BLaER1 treated with 17β-estradiol and CSF1 and Interleukin-3, amounts not matched to agents 10 nM and 100 nM (cell line): ENCODE data around the gene OVCA2.

Experiments
- H3K27ac ChIP-seq, 11 experiments: shearing (Covaris generic); formaldehyde crosslinking; 2 replicates each; pipeline ENCODE4 v1.8.1; 2022
- H3K27me3 ChIP-seq, 11 experiments: shearing (Covaris generic); formaldehyde crosslinking; 2 replicates each; pipeline ENCODE4 v1.8.1; 2022
- H3K36me3 ChIP-seq, 11 experiments: shearing (Covaris generic); formaldehyde crosslinking; 2 replicates each; pipeline ENCODE4 v1.8.1; 2022
- H3K4me1 ChIP-seq, 10 experiments: shearing (Covaris generic); formaldehyde crosslinking; 2 replicates each; pipeline ENCODE4 v1.8.1; 2022
- H3K4me2 ChIP-seq, 11 experiments: shearing (Covaris generic); formaldehyde crosslinking; 2 replicates each; pipeline ENCODE4 v1.8.1; 2022
- H3K4me3 ChIP-seq, 10 experiments: shearing (Covaris generic); formaldehyde crosslinking; 2 replicates each; pipeline ENCODE4 v1.8.1; 2022
- H3K9ac ChIP-seq, 11 experiments: shearing (Covaris generic); formaldehyde crosslinking; 2 replicates each; pipeline ENCODE4 v1.8.1; 2022
- H3K9me3 ChIP-seq, 11 experiments: shearing (Covaris generic); formaldehyde crosslinking; replicated peaks in 1 of 11; 2 replicates each; pipeline ENCODE4 v1.8.1; 2022
- H4K20me1 ChIP-seq, 11 experiments: shearing (Covaris generic); formaldehyde crosslinking; 2 replicates each; pipeline ENCODE4 v1.8.1; 2022
- Cebpa-rat ChIP-seq, 11 experiments: shearing (Covaris generic); IDR thresholded peaks; 2 replicates each; pipeline ENCODE4 v1.8.1; 2022

Gene OVCA2

DNA sequence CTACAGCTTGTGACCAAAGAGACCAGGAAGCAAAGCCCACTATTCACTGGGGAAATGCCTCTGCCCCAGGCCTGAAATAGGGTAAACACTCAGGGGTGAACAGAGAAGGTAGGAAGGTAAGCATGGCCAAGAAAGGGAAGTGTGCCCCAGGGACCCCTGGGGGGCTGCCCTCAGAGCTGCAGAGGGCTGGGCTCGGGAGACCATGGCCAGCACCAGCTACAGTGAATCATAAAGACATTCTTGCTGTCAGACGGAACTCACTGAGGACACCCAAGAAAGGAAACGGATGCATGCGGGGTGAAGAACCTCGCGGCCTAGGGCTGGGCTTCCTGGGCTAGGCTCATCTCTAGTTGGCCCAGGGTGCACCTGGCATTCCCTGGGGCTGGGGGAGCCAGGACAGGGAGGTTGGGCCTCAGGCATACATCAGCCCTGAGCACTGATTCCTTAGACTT is 22.7 kb downstream of the OVCA2 start:
- peaks cover 81 to 100% (median 100%) of the 10 kb centered on the region in 10 experiments for H3K4me1 ChIP-seq
- peak overlapping the region in 4 of 10 experiments; percentile 1 to 42 (median 12); a peak in 4 of 20 replicates for H3K4me3 ChIP-seq
- peak overlapping the region; percentile 74 to 100 (median 94) for H3K4me2 ChIP-seq

GRCh38 chr17:2064980-2065785 is 23.4 kb downstream of the OVCA2 start:
- TF ChIP-seq Cebpa-rat (IDR thresholded peaks at IDR 0.05), result no peak
- Histone ChIP-seq H3K4me1 (peaks cover 75 to 100% (median 100%) of the 10 kb centered on the region in 10 experiments), H3K27ac (peak overlapping the region in 10 of 11 experiments; percentile 2 to 83 (median 70); a peak in 17 of 22 replicates), H3K27me3 (peaks cover 0 to 17% (median 10%) of the 10 kb centered on the region in 11 experiments; a peak in 15 of 22 replicates), H3K36me3 (peaks cover 12 to 58% (median 36%) of the 10 kb centered on the region in 11 experiments; a peak in 19 of 22 replicates), H3K9me3 (no peaks in the 10 kb centered on the region), H3K9ac (peak overlapping the region in 8 of 11 experiments; percentile 28 to 76 (median 62); a peak in 15 of 22 replicates), H3K4me2 (peak overlapping the region; percentile 74 to 100 (median 94)), H3K4me3 (peak overlapping the region in 4 of 10 experiments; percentile 1 to 42 (median 12); a peak in 4 of 20 replicates), H4K20me1 (peaks cover 0 to 59% (median 11%) of the 10 kb centered on the region in 11 experiments; a peak in 8 of 22 replicates)

More for the DNA sequence above, 22.7 kb downstream of the OVCA2 start:
- Histone ChIP-seq H3K36me3 (peaks cover 12 to 58% (median 36%) of the 10 kb centered on the region in 11 experiments; a peak in 19 of 22 replicates), H4K20me1 (peaks cover 0 to 63% (median 11%) of the 10 kb centered on the region in 11 experiments; a peak in 8 of 22 replicates), H3K9me3 (no peaks in the 10 kb centered on the region), H3K27me3 (peaks cover 0 to 24% (median 14%) of the 10 kb centered on the region in 11 experiments; a peak in 15 of 22 replicates), H3K27ac (peak overlapping the region in 10 of 11 experiments; percentile 2 to 83 (median 70); a peak in 17 of 22 replicates), H3K9ac (peak overlapping the region in 8 of 11 experiments; percentile 28 to 76 (median 62); a peak in 15 of 22 replicates)
- no peak for TF ChIP-seq Cebpa-rat (IDR thresholded peaks at IDR 0.05)

- Histone ChIP-seq H3K4me1 (peaks cover 75 to 100% (median 100%) of the 10 kb centered on the region in 10 experiments), H3K36me3 (peaks cover 12 to 55% (median 35%) of the 10 kb centered on the region in 11 experiments; a peak in 19 of 22 replicates), H4K20me1 (peaks cover 0 to 51% (median 11%) of the 10 kb centered on the region in 11 experiments; a peak in 7 of 22 replicates), H3K27ac (peak overlapping the region in 8 of 11 experiments; percentile 59 to 83 (median 74); a peak in 15 of 22 replicates), H3K27me3 (peaks cover 0 to 10% (median 2%) of the 10 kb centered on the region in 11 experiments; a peak in 9 of 22 replicates), H3K9ac (peak overlapping the region in 5 of 11 experiments; percentile 60 to 76 (median 65); a peak in 10 of 22 replicates), H3K4me3 (peak overlapping the region in 1 of 10 experiments; percentile 42; a peak in 1 of 20 replicates), H3K9me3 (no peaks in the 10 kb centered on the region), H3K4me2 (peak overlapping the region; percentile 21 to 100 (median 94); a peak in 20 of 22 replicates)
- no peak for TF ChIP-seq Cebpa-rat (IDR thresholded peaks at IDR 0.05)
Measured at GRCh38 chr17:2065949-2066400, 24.2 kb downstream of the OVCA2 start.

GRCh38 chr17:2067048-2067561 is 25.3 kb downstream of the OVCA2 start:
- peaks cover 86 to 100% (median 100%) of the 10 kb centered on the region in 10 experiments for H3K4me1 ChIP-seq
- peak overlapping the region in 9 of 11 experiments; percentile 25 to 76 (median 50); a peak in 17 of 22 replicates for H3K9ac ChIP-seq
- no peaks in the 10 kb centered on the region for H3K27me3 ChIP-seq
- no peak for TF ChIP-seq Cebpa-rat (IDR thresholded peaks at IDR 0.05)
- peak overlapping the region in 8 of 11 experiments; percentile 46 to 83 (median 68); a peak in 16 of 22 replicates for H3K27ac ChIP-seq
- peaks cover 12 to 50% (median 25%) of the 10 kb centered on the region in 11 experiments; a peak in 16 of 22 replicates for H3K36me3 ChIP-seq
- peak overlapping the region; percentile 55 to 100 (median 94) for H3K4me2 ChIP-seq
- peaks cover 0 to 42% (median 11%) of the 10 kb centered on the region in 11 experiments; a peak in 7 of 22 replicates for H4K20me1 ChIP-seq
- H3K4me3 ChIP-seq, result peak overlapping the region in 3 of 10 experiments; percentile 10 to 40 (median 17); a peak in 3 of 20 replicates
- no peaks in the 10 kb centered on the region for H3K9me3 ChIP-seq

DNA sequence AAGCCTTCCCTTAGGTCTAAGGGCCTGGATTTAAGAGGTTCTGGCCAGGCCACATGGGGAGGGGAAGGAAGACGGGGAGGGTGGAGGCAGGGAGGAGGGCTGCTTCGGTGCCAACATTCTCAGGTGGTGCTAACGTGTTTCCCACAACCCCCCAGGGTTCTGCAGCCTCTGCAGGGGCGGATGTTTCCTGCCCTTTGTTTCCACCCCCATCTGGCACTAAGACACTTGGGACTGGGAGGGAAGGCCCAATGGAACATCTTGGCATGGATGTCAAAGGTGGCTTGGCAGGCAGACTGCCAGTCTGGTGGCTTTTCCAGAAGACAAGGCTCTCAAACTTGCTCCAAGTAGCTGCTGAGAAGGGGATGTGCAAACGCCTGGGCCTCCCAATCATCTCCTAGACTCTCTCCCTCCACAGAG is 25.8 kb downstream of the OVCA2 start:
- H3K36me3 ChIP-seq, result peaks cover 9 to 48% (median 23%) of the 10 kb centered on the region in 11 experiments; a peak in 16 of 22 replicates
- H4K20me1 ChIP-seq, result peaks cover 0 to 42% (median 10%) of the 10 kb centered on the region in 11 experiments; a peak in 7 of 22 replicates
- H3K9ac ChIP-seq, result peak overlapping the region in 9 of 11 experiments; percentile 25 to 76 (median 50); a peak in 16 of 22 replicates
- H3K27me3 ChIP-seq, result no peaks in the 10 kb centered on the region
- H3K4me3 ChIP-seq, result peak overlapping the region in 3 of 10 experiments; percentile 10 to 40 (median 15); a peak in 3 of 20 replicates
- peak overlapping the region; percentile 55 to 100 (median 94) for H3K4me2 ChIP-seq
- no peaks in the 10 kb centered on the region for H3K9me3 ChIP-seq
- H3K4me1 ChIP-seq, result peaks cover 89 to 100% (median 100%) of the 10 kb centered on the region in 10 experiments
- no peak for TF ChIP-seq Cebpa-rat (IDR thresholded peaks at IDR 0.05)
- H3K27ac ChIP-seq, result peak overlapping the region in 8 of 11 experiments; percentile 46 to 83 (median 68); a peak in 15 of 22 replicates

GRCh38 chr17:2068031-2068518 is 26.3 kb downstream of the OVCA2 start:
- no peaks in the 10 kb centered on the region for H3K9me3 ChIP-seq
- peak overlapping the region; percentile 55 to 100 (median 94) for H3K4me2 ChIP-seq
- peaks cover 5 to 43% (median 19%) of the 10 kb centered on the region in 11 experiments; a peak in 16 of 22 replicates for H3K36me3 ChIP-seq
- H3K27ac ChIP-seq, result peak overlapping the region in 8 of 11 experiments; percentile 33 to 83 (median 68); a peak in 15 of 22 replicates
- H4K20me1 ChIP-seq, result peaks cover 0 to 42% (median 9%) of the 10 kb centered on the region in 11 experiments; a peak in 6 of 22 replicates
- H3K9ac ChIP-seq, result peak overlapping the region in 7 of 11 experiments; percentile 23 to 76 (median 63); a peak in 12 of 22 replicates
- H3K4me1 ChIP-seq, result peaks cover 89 to 100% (median 100%) of the 10 kb centered on the region in 10 experiments
- no peaks in the 10 kb centered on the region for H3K27me3 ChIP-seq
- peak overlapping the region in 1 of 10 experiments; percentile 15; a peak in 1 of 20 replicates for H3K4me3 ChIP-seq
- TF ChIP-seq Cebpa-rat (IDR thresholded peaks at IDR 0.05), result no peak

DNA sequence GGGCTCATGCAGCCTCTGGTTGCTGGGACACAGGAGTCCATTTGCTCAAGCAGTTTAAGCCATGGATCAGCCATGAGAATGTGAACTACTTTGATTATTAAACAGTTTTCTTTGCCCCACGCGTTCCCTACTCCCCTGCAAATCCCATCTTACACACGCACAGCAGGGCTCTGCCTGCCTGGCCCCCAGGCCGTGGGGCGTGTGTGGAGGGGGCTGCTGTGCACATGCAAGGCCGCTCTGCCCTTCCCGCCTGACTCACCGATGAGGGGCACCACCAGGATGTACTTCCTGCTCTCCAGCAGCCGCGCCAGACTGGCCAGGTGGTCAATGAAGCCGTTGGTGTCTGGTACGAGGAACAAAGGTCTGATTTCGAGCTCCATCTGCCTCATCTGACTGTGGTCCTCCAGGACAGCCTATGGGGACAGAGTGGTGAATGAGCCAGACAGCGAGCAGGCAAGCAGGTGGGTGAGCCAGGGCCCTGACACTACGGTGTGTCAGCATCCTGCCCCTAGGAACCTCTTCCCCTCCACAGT is 26.8 kb downstream of the OVCA2 start:
- peak overlapping the region in 8 of 11 experiments; percentile 17 to 83 (median 68); a peak in 14 of 22 replicates for H3K27ac ChIP-seq

More for the DNA sequence above, 26.8 kb downstream of the OVCA2 start:
- no peaks in the 10 kb centered on the region for H3K9me3 ChIP-seq
- H3K4me2 ChIP-seq, result peak overlapping the region; percentile 55 to 100 (median 94)
- no peak for TF ChIP-seq Cebpa-rat (IDR thresholded peaks at IDR 0.05)
- H3K36me3 ChIP-seq, result peaks cover 5 to 38% (median 17%) of the 10 kb centered on the region in 11 experiments; a peak in 16 of 22 replicates
- peaks cover 0 to 42% (median 9%) of the 10 kb centered on the region in 11 experiments; a peak in 6 of 22 replicates for H4K20me1 ChIP-seq
- peak overlapping the region in 7 of 11 experiments; percentile 23 to 76 (median 63); a peak in 13 of 22 replicates for H3K9ac ChIP-seq
- H3K4me3 ChIP-seq, result no peak overlapping the region; a peak in 1 of 20 replicates
- H3K27me3 ChIP-seq, result no peaks in the 10 kb centered on the region
- H3K4me1 ChIP-seq, result peaks cover 89 to 100% (median 100%) of the 10 kb centered on the region in 10 experiments
